ENCODE data around the gene GP2. TPM values are rescaled to one million over a fixed set of nuclear protein-coding genes. Genes with fewer than 3 reads are reported as not detected.

The GP2 gene
- polyA plus RNA-seq, 3 donors = not detected

GRCh38 chr16:20280259-20280658, 47.1 kb downstream of the GP2 start:
- H3K9me3 ChIP-seq (replicated peaks in 1 of 2; ENCODE audit: control insufficient read depth in 1 of 2, insufficient read depth in 1 of 2, low read length in 2 of 2) = no peaks in the 10 kb centered on the region
- no peak for DNase-seq

GRCh38 chr16:20271893-20272292, 55.4 kb downstream of the GP2 start:
- H3K4me3 ChIP-seq (replicated peaks in 1 of 3; ENCODE audit: low read depth in 2 of 3, low read length in 3 of 3) = no peak overlapping the region
- no peak for DNase-seq
- H3K4me3 Mint-ChIP-seq = no peak overlapping the region
- H3K4me1 Mint-ChIP-seq = no peaks in the 10 kb centered on the region
- H3K27ac ChIP-seq (ENCODE audit: low read depth in 1 of 2, low read length in 2 of 2) = no peak overlapping the region
- no peaks in the 10 kb centered on the region for H3K79me2 ChIP-seq (ENCODE audit: insufficient read depth, low read length)
- H4K20me1 ChIP-seq (ENCODE audit: insufficient read depth, low read length) = no peaks in the 10 kb centered on the region
- no peak for TF ChIP-seq CTCF (IDR thresholded peaks at IDR 0.05)
- H3K9me3 Mint-ChIP-seq = no peaks in the 10 kb centered on the region
- H3K27ac Mint-ChIP-seq = no peak overlapping the region
- no peak overlapping the region for H2AFZ ChIP-seq (ENCODE audit: insufficient read depth, low read depth, low read length, poor library complexity, severe bottlenecking)
- H3K4me1 ChIP-seq (ENCODE audit: control insufficient read depth in 1 of 2, insufficient read depth in 2 of 2, low read length in 2 of 2) = no peaks in the 10 kb centered on the region
- no peaks in the 10 kb centered on the region for H3K36me3 Mint-ChIP-seq
- WGBS (ENCODE audit: insufficient coverage) = 100% methylated on average over 1 of the region's 2 CpGs
- H3K27me3 ChIP-seq (ENCODE audit: control insufficient read depth in 2 of 2, insufficient read depth in 2 of 2, low read length in 2 of 2) = no peaks in the 10 kb centered on the region
- no peak overlapping the region for H3K9ac ChIP-seq (ENCODE audit: insufficient read depth, low read length, poor library complexity, severe bottlenecking)
- no peaks in the 10 kb centered on the region for H3K36me3 ChIP-seq (replicated peaks in 1 of 2; ENCODE audit: control insufficient read depth in 1 of 2, insufficient read depth in 2 of 2, low read length in 2 of 2)
- no peak overlapping the region for H3K4me2 ChIP-seq (replicated peaks; ENCODE audit: extremely low read depth, low read length, poor library complexity, severe bottlenecking)
- peaks cover 0 to 5% (median 3%) of the 10 kb centered on the region in 3 donors for H3K27me3 Mint-ChIP-seq (ENCODE audit: low read depth in 3 of 3)
- intact Hi-C loops (cut with micrococcal nuclease) = no loop called here
- no peaks in the 10 kb centered on the region for H3K9me3 ChIP-seq (replicated peaks in 1 of 2; ENCODE audit: control insufficient read depth in 1 of 2, insufficient read depth in 1 of 2, low read length in 2 of 2)

More at GRCh38 chr16:20280259-20280658, 47.1 kb downstream of the GP2 start:
- Mint-ChIP-seq H3K4me1 (no peaks in the 10 kb centered on the region), H3K9me3 (peaks cover 0 to 3% (median 0%) of the 10 kb centered on the region in 7 donors), H3K27ac (no peak overlapping the region), H3K27me3 (ENCODE audit: low read depth in 3 of 3) (peaks cover 2 to 5% (median 3%) of the 10 kb centered on the region in 3 donors), H3K4me3 (no peak overlapping the region), H3K36me3 (no peaks in the 10 kb centered on the region)
- Histone ChIP-seq H3K4me1 (ENCODE audit: control insufficient read depth in 1 of 2, insufficient read depth in 2 of 2, low read length in 2 of 2) (no peaks in the 10 kb centered on the region), H3K9ac (ENCODE audit: insufficient read depth, low read length, poor library complexity, severe bottlenecking) (no peak overlapping the region), H3K4me3 (replicated peaks in 1 of 3; ENCODE audit: low read depth in 2 of 3, low read length in 3 of 3) (no peak overlapping the region), H2AFZ (ENCODE audit: insufficient read depth, low read depth, low read length, poor library complexity, severe bottlenecking) (no peak overlapping the region), H3K27me3 (ENCODE audit: control insufficient read depth in 2 of 2, insufficient read depth in 2 of 2, low read length in 2 of 2) (no peaks in the 10 kb centered on the region), H3K27ac (ENCODE audit: low read depth in 1 of 2, low read length in 2 of 2) (no peak overlapping the region), H3K79me2 (ENCODE audit: insufficient read depth, low read length) (no peaks in the 10 kb centered on the region), H3K36me3 (replicated peaks in 1 of 2; ENCODE audit: control insufficient read depth in 1 of 2, insufficient read depth in 2 of 2, low read length in 2 of 2) (no peaks in the 10 kb centered on the region), H3K4me2 (replicated peaks; ENCODE audit: extremely low read depth, low read length, poor library complexity, severe bottlenecking) (no peak overlapping the region), H4K20me1 (ENCODE audit: insufficient read depth, low read length) (no peaks in the 10 kb centered on the region)
- 100% methylated on average over 3 of the region's 3 CpGs for WGBS (ENCODE audit: insufficient coverage)
- intact Hi-C loops (cut with micrococcal nuclease) = no loop called here
- TF ChIP-seq CTCF (IDR thresholded peaks at IDR 0.05) = no peak
